ENCODE data around the gene ARHGAP32.

GRCh38 chr11:129189646-129190045 is 2.5 kb downstream of the ARHGAP32 start:
- TF ChIP-seq CTCF (conservative IDR thresholded peaks at IDR 0.05 in 1 of 2, IDR thresholded peaks at IDR 0.05 in 1 of 2; ENCODE audit: low read depth in 1 of 2, low read length in 2 of 2): no peak
- TF ChIP-seq EZH2 (IDR thresholded peaks at IDR 0.05; ENCODE audit: low read length, missing control alignments): no peak

Measured in fibroblast of lung (primary cell).